ENCODE measurements around the gene MRPL55. TPM values are rescaled to one million over a fixed set of nuclear protein-coding genes. Genes with fewer than 3 reads are reported as not detected.

Gene MRPL55
- total RNA-seq, 1 experiment from 2014 or later, result 60.4 TPM

DNA sequence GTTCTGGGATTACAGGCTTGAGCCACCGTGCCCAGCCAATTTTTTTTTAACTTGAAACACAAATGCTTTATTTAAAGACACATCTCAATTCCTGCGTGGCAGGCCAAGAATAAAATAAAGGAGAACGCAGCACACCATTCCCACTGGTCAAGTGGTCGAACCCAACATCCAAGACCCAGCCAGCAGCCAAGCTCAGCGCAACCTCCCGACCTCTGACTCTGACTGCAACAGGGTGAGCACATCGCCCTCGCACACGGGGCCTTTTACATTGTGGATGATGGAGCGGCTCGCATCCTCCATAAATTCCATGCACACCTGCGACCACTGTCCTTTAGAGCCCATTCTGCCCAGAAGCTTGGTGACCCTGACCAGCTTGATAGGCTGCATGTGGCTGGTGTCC lies 25.5 kb upstream of the MRPL55 start:
- no peak for DNase-seq (ENCODE audit: low spot score)
- Histone ChIP-seq H3K36me3 (ENCODE audit: insufficient read depth, low read length, poor library complexity, severe bottlenecking) (no peaks in the 10 kb centered on the region), H3K27me3 (replicated peaks; ENCODE audit: insufficient read depth, low read depth, low read length, poor library complexity) (peaks cover 29% of the 10 kb centered on the region), H3K27ac (ENCODE audit: low read depth, low read length, poor library complexity, severe bottlenecking) (no peak overlapping the region), H3K4me1 (ENCODE audit: insufficient read depth, low read length, poor library complexity, severe bottlenecking) (no peaks in the 10 kb centered on the region), H3K9me3 (ENCODE audit: low read depth, low read length, poor library complexity, severe bottlenecking) (no peaks in the 10 kb centered on the region), H3K4me3 (ENCODE audit: low read depth, low read length, poor library complexity, severe bottlenecking) (no peak overlapping the region)
- no TSS peak for BruUV-seq (replicated peaks)
- CTCF ChIA-PET, result interaction anchor here (0.6 kb wide), 1 partner anchor 16 kb away, joined by 4 read pairs; no protein-coding TSS in a partner anchor
- POLR2A ChIA-PET (ENCODE audit: low non-redundant PET), result no interaction called here
- intact Hi-C loops (cut with micrococcal nuclease; ENCODE audit: unreplicated experiment), result loop anchor here (5.0 kb wide), 1 partner anchor 383 kb away; no protein-coding TSS in a partner anchor
- TF ChIP-seq, protein P1, sequence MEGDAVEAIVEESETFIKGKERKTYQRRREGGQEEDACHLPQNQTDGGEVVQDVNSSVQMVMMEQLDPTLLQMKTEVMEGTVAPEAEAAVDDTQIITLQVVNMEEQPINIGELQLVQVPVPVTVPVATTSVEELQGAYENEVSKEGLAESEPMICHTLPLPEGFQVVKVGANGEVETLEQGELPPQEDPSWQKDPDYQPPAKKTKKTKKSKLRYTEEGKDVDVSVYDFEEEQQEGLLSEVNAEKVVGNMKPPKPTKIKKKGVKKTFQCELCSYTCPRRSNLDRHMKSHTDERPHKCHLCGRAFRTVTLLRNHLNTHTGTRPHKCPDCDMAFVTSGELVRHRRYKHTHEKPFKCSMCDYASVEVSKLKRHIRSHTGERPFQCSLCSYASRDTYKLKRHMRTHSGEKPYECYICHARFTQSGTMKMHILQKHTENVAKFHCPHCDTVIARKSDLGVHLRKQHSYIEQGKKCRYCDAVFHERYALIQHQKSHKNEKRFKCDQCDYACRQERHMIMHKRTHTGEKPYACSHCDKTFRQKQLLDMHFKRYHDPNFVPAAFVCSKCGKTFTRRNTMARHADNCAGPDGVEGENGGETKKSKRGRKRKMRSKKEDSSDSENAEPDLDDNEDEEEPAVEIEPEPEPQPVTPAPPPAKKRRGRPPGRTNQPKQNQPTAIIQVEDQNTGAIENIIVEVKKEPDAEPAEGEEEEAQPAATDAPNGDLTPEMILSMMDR (conservative IDR thresholded peaks at IDR 0.05; ENCODE audit: low read depth, low read length), result no peak
- no peak for TF ChIP-seq EZH2 (IDR thresholded peaks at IDR 0.05; ENCODE audit: borderline replicate concordance, low read depth, low read length, poor library complexity, severe bottlenecking)

DNA sequence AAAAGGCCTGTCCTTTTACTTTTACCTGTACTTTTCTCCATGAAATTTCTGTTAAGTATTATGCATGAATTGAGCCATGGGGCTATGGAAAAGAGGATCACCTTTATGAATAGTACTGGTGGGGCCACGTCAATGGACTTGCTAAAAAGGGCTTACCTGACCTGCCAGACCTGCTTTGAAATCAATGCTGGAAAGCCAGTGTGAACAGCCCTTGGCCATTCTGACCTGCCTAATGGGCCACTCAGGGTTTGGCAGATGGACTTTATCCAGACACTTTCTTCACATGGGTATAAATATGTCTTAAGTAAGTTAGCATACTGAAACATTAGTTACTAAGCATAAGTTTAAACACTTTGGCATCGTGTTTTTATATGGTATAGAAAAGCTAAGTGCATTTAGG lies 22.7 kb upstream of the MRPL55 start:
- CTCF ChIA-PET, result no interaction called here
- Histone ChIP-seq H3K4me3 (ENCODE audit: low read depth, low read length, poor library complexity, severe bottlenecking) (no peak overlapping the region), H3K9me3 (ENCODE audit: low read depth, low read length, poor library complexity, severe bottlenecking) (no peaks in the 10 kb centered on the region), H3K27ac (ENCODE audit: low read depth, low read length, poor library complexity, severe bottlenecking) (no peak overlapping the region), H3K4me1 (ENCODE audit: insufficient read depth, low read length, poor library complexity, severe bottlenecking) (no peaks in the 10 kb centered on the region), H3K27me3 (replicated peaks; ENCODE audit: insufficient read depth, low read depth, low read length, poor library complexity) (peaks cover 28% of the 10 kb centered on the region), H3K36me3 (ENCODE audit: insufficient read depth, low read length, poor library complexity, severe bottlenecking) (no peaks in the 10 kb centered on the region)
- no TSS peak for BruUV-seq (replicated peaks)
- no peak for TF ChIP-seq EZH2 (IDR thresholded peaks at IDR 0.05; ENCODE audit: borderline replicate concordance, low read depth, low read length, poor library complexity, severe bottlenecking)
- TF ChIP-seq, protein P1 (conservative IDR thresholded peaks at IDR 0.05; ENCODE audit: low read depth, low read length), result no peak
- DNase-seq (ENCODE audit: low spot score), result no peak
- intact Hi-C loops (cut with micrococcal nuclease; ENCODE audit: unreplicated experiment), result loop anchor here (5.0 kb wide), 1 partner anchor 386 kb away; no protein-coding TSS in a partner anchor
- POLR2A ChIA-PET (ENCODE audit: low non-redundant PET), result interaction anchor here (0.6 kb wide), 1 partner anchor 10 kb away, joined by 3 read pairs; no protein-coding TSS in a partner anchor

DNA sequence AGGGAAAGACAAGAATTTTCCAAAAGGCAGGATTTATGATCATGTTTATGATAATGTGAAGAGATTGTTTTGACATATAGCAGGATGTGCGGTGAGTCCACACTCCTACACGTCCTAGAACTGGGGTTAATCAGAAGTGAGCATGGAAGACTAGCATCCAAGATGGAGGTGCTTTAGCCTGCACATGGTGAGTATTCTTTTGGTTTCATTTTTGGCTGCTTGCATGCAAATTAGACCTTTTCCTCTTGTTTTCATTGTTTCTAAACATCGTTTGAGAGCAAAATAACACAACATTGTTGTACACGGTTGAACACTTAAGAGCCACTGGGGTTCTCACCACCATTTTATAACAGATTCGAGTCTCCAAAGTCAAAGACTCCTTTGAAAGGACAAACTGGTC lies 16.1 kb upstream of the MRPL55 start:
- ChIA-PET POLR2A (ENCODE audit: low non-redundant PET) (no interaction called here), CTCF (no interaction called here)
- H3K4me1 ChIP-seq (ENCODE audit: insufficient read depth, low read length, poor library complexity, severe bottlenecking), result no peaks in the 10 kb centered on the region
- no peaks in the 10 kb centered on the region for H3K9me3 ChIP-seq (ENCODE audit: low read depth, low read length, poor library complexity, severe bottlenecking)
- no TSS peak for BruUV-seq (replicated peaks)
- no peaks in the 10 kb centered on the region for H3K27me3 ChIP-seq (replicated peaks; ENCODE audit: insufficient read depth, low read depth, low read length, poor library complexity)
- DNase-seq (ENCODE audit: low spot score), result no peak
- TF ChIP-seq EZH2 (IDR thresholded peaks at IDR 0.05; ENCODE audit: borderline replicate concordance, low read depth, low read length, poor library complexity, severe bottlenecking), result no peak
- TF ChIP-seq, protein P1 (conservative IDR thresholded peaks at IDR 0.05; ENCODE audit: low read depth, low read length), result no peak
- H3K27ac ChIP-seq (ENCODE audit: low read depth, low read length, poor library complexity, severe bottlenecking), result no peak overlapping the region
- intact Hi-C loops (cut with micrococcal nuclease; ENCODE audit: unreplicated experiment), result no loop called here
- H3K36me3 ChIP-seq (ENCODE audit: insufficient read depth, low read length, poor library complexity, severe bottlenecking), result no peaks in the 10 kb centered on the region
- no peak overlapping the region for H3K4me3 ChIP-seq (ENCODE audit: low read depth, low read length, poor library complexity, severe bottlenecking)

Data from A673 (cell line).